Upper lobe of left lung (tissue), 4 donors: ENCODE data around the gene WASHC3.
"Not testable (repeated sequence)": the region's sequence is repeated elsewhere in the genome, so short reads cannot be mapped to it uniquely, and the experiment has no call there.

Experiments used
- CTCF ChIP-seq, 6 experiments: fragments of 450-650 bp in 4 of 6; fragments of 200-600 bp in 2 of 6; sonication (generic) in 2 of 6; IDR thresholded peaks; one replicate each; pipeline ENCODE4 v1.5.1; 2016 to 2019; ENCODE audit warnings: antibody characterized with exemption in 6 of 6
- POLR2AphosphoS5 ChIP-seq, 2 donors: sonication (generic); formaldehyde crosslinking; IDR thresholded peaks; one replicate each; pipeline ENCODE4 v1.5.1; 2017; ENCODE audit warnings: antibody characterized with exemption in 2 of 2

- TF ChIP-seq CTCF, POLR2AphosphoS5 (IDR thresholded peaks at IDR 0.05): not testable (repeated sequence)
These were observed 43.2 kb downstream of the WASHC3 start for GRCh38 chr12:102018607-102019006.
